GM19463 (cell line): ENCODE measurements around the gene CCDC192.
"Not testable (repeated sequence)": the region's sequence is repeated elsewhere in the genome, so short reads cannot be mapped to it uniquely, and the experiment has no call there.

Source experiments
- ATAC-seq: cut with Tn5 transposase; IDR thresholded peaks from one replicate; pipeline ENCODE4 v1.9.1; 2021; ENCODE audit warnings: mild to moderate bottlenecking, moderate library complexity; ENCODE audit not compliant: unreplicated experiment

The CCDC192 gene

GRCh38 chr5:127839496-127840197, 136.5 kb downstream of the CCDC192 start:
- peak; percentile 41 for ATAC-seq

- ATAC-seq = peak; percentile 59
These were observed 137.0 kb downstream of the CCDC192 start for GRCh38 chr5:127840198-127840524.

DNA sequence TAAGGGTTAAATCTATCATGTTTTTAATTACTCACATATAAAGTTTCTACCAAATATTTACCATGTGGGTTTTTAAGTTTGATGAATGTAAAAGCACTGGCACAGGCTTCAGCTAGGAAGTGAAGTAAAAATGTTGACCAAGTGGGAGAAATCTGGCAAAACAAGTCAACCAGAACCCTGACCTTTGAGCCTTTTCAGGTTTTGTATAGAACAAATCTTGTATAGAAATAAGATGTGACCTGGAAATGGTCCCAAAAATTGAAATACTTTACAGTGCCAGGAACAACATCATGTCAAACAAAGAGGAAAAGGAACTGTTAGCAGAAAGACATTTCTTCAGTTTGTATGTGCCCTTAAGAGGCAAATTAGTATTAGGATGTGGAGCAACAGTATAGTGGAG, 137.6 kb downstream of the CCDC192 start:
- no peak for ATAC-seq

GRCh38 chr5:127844581-127845021, 141.4 kb downstream of the CCDC192 start:
- no peak for ATAC-seq

- ATAC-seq = no peak
These were observed 143.7 kb downstream of the CCDC192 start for GRCh38 chr5:127846884-127847283.

DNA sequence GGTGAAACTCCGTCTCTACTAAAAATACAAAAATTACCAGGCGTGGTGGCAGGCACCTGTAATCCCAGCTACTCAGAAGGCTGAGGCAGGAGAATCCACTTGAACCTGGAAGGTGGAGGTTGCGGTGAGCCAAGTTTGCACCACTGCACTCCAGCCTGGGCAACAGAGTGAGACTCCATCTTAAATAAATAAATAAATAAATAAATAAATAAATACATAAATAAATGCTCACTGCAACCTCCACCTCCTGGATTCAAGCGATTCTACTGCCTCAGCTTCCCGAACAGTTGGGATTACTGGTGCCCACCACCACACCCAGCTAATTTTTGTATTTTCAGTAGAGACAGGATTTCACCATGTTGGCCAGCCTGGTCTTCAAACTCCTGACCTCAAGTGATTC, 144.4 kb downstream of the CCDC192 start:
- ATAC-seq = not testable (repeated sequence)

DNA sequence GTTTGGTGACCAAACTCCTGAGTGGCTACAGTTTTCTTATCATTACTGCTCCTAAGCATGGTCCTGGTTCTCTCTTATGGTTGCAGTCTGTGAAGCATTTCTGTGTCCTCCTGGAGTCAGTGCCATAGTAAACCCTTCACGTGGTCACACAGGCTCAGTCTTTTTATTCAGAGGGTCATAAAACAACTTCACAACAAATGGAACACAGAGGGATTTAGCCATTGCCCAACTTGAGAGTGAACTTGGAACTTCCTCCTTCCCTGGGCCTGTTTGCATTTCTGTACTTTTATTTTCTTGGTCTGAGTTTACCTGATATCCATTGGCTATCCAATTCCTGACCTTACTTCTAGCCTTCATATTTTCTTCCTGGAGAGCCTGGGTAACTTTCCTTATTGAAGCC, 144.9 kb downstream of the CCDC192 start:
- ATAC-seq = no peak

DNA sequence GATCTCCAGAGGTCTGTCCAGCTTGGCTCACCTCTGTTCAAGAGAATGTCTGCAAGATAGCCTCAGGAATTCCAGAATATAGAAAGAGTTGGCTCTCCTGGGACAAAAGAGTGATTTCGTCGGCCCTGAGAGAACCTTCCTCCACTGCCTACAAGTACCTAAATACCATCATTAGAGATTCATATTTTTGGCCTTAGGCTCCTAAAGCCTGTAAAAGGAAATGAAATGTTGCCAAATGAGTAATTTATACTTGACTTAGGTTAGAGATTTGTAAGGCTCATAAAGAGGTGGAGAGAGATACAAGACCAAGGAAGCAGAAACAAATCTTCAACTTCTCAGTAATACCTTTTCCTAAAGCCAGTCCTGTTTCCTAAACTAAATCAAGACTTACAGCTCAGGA, 146.2 kb downstream of the CCDC192 start:
- ATAC-seq = no peak

- ATAC-seq = no peak
These were observed 146.7 kb downstream of the CCDC192 start for GRCh38 chr5:127849891-127850290.

DNA sequence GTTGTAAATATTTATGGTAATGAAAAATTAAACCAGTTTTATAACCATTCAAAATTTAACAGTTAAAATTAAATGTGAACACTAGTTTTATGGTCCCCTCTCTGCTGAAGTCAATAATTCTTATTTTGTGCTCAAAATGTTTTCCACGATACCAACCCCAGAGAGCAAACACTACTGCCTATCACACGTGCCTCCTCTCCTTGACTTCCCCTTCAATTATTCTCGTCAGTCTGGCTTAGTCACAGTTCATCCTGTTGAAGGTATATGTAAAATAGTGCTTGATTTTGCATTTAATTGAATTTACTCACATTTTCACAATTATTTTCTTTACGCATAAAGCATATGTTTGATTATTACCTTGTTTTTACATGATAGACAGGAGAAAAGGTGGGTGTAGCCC, 148.8 kb downstream of the CCDC192 start:
- no peak for ATAC-seq

- ATAC-seq = no peak
These were observed 151.3 kb downstream of the CCDC192 start for GRCh38 chr5:127854520-127854919.

DNA sequence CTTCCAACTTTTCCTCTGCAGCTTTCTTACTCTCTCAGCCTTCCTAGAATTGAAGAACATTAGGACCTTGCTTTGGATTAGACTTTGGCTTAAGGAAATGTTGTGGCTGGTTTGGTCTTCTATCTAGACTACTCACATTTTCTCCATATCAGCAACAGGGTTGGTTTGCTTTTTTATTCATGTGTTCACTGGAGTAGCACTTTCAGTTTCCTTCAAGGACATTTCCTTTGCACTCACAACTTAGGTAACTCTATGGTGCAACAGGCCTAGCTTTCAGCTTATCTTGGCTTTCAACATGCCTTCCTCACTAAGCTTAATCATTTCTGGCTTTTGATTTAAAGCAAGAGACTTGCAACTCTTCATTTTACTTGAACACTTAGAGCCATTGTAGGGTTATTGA, 153.1 kb downstream of the CCDC192 start:
- peak; percentile 92 for ATAC-seq

DNA sequence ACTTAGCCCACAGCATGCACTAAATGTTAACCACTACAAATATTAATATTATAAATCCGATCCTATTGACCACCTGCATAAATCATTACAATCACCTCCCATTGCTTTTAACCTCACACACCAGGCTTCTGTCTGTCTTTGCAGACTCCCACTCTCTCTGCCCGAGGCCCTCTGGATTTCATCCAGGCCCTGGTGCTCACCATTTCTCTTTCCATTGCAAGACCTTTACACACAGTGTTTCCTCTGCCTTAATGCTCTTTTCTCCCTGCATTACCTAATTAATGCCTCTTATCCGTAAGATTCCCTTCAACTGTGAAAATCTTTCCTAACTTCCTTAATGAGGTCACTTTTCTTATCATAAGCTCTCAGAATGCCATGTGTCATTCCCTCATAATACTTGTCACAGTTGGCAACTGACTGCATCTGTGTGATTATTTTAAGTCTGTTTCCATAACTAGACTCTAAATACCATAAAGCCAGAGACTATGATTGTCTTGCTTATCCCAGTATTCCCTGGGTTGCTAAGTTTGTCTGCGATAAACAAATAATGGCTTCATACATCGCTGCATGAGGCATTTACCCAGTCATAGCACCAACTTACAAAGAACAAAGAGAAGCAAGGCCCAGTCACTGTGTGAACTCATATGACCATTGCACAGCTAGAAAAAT, 155.1 kb downstream of the CCDC192 start:
- no peak for ATAC-seq

DNA sequence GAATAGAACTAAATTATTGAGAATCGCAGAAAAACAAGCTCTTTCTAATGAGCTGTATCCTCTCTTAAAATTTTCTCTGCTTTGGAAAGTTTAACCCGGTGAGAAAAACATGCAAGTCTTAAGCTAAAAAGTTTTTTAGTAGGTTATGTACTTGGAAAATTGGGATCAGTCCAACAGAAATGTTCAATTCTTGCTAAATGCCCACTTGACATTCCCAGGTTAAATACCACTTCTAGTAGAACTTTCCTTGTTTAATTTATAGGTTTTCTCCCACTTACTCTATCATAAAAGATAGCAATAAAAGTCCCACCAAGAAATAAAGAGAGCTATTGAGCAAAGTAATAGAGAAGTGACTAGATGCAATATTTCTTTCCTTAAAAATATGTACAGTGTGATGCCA, 157.1 kb downstream of the CCDC192 start:
- ATAC-seq = no peak

GRCh38 chr5:127863161-127863560, 160.0 kb downstream of the CCDC192 start:
- ATAC-seq = no peak

GRCh38 chr5:127863610-127864395, 160.6 kb downstream of the CCDC192 start:
- ATAC-seq = no peak

GRCh38 chr5:127864511-127864910, 161.3 kb downstream of the CCDC192 start:
- ATAC-seq = no peak

- ATAC-seq = peak; percentile 39
These were observed 162.1 kb downstream of the CCDC192 start for GRCh38 chr5:127865273-127865672.

DNA sequence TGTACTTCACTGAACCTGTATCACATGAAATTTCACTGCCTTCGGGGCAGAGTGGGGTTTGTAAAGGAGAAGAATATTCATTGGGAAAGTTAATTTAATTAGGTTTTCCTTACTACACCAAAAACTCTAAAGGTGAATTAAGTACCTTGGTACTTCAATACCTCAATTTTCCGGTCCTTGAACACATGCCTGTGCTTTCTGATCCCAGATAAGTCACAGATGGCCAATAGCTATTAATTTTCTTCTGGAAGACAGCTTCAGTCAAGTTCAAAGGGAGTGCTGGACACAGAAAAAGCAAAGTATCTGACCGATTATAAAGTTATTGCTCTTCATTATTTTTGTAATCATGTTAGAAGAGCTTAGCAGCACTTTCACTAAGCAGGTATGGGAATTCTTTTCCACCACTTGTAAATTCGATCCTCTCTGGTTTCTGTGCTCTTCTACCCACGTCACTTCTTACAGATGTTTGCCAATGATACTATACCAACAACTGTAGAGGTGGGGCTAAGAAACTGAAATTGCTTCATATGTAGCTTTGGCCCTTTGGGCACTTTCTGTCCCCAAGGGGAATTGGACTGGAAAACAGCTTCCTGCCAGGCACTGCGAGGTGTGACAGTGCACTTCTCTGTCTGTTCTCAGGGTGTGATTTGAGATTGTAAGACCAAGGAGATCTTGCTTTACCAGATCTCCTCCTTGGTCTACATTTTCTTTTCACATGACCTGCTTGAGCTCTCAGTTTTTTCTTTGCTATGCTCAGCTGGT, 164.0 kb downstream of the CCDC192 start:
- peak; percentile 51 for ATAC-seq

- ATAC-seq = peak; percentile 38
These were observed 167.7 kb downstream of the CCDC192 start for GRCh38 chr5:127870914-127871313.

DNA sequence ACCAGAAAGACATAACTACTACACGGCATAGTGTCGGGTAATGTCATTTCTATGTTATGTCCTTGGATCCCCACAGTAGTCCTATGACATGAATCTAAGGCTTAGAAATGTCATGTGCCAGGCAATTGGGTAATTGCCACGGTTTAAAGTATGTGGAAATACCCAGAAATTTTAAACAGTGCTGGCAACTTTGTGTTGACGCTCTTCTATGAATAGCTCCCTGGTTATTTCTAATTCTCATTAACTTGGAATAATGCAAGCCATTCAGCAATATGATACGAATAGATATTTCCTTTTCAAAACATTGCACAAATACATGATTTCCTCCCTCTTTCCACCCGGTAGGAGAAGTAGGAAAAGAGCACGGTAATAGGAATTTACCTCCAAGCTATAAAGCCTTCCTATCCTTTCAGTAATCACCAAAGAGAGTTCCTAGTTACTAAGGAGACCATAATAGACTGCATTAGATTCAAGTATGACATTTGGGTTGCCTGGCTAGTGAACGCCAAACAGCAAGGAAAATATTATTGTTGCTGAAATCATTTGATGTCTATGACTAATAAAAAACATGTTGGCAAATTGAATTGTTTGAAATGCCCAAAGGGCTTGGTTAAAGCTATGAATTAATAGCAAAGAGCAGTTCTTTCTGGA, 168.4 kb downstream of the CCDC192 start:
- ATAC-seq = no peak
